Ishikawa (cell line): Measurements from ENCODE around the gene CCL11.

Source experiments
- CEBPB ChIP-seq: IDR thresholded peaks from 2 replicates; pipeline ENCODE4 v1.6.1; 2012
- CREB1 ChIP-seq: IDR thresholded peaks from 2 replicates; pipeline ENCODE4 v1.6.1; 2012; ENCODE audit warnings: low read depth
- EGR1 ChIP-seq: IDR thresholded peaks from 2 replicates; pipeline ENCODE4 v1.6.1; 2012
- EP300 ChIP-seq: IDR thresholded peaks from 2 replicates; pipeline ENCODE4 v1.6.1; 2012; ENCODE audit warnings: borderline replicate concordance
- FOXM1 ChIP-seq: IDR thresholded peaks from 2 replicates; pipeline ENCODE4 v1.6.1; 2012; ENCODE audit warnings: low read depth, borderline replicate concordance
- NFIC ChIP-seq: IDR thresholded peaks from 2 replicates; pipeline ENCODE4 v1.6.1; 2012
- RAD21 ChIP-seq: IDR thresholded peaks from 2 replicates; pipeline ENCODE4 v1.6.1; 2012; ENCODE audit warnings: low read depth
- TAF1 ChIP-seq: IDR thresholded peaks from 2 replicates; pipeline ENCODE4 v1.6.1; 2012; ENCODE audit warnings: low read depth, mild to moderate bottlenecking
- TCF12 ChIP-seq: IDR thresholded peaks from 2 replicates; pipeline ENCODE4 v1.6.1; 2012; ENCODE audit warnings: low read depth
- TEAD4 ChIP-seq: IDR thresholded peaks from 2 replicates; pipeline ENCODE4 v1.6.1; 2012
- YY1 ChIP-seq: IDR thresholded peaks from 2 replicates; pipeline ENCODE4 v1.6.1; 2012; ENCODE audit warnings: low read depth
- ZBTB7A ChIP-seq: IDR thresholded peaks from 2 replicates; pipeline ENCODE4 v1.6.1; 2012; ENCODE audit warnings: low read depth
- TF ChIP-seq, protein P1 (sequence below): IDR thresholded peaks from 2 replicates; pipeline ENCODE4 v1.6.1; 2012
- TF ChIP-seq, protein P2 (sequence below): IDR thresholded peaks from 2 replicates; pipeline ENCODE4 v1.6.1; 2012; ENCODE audit warnings: low read depth, mild to moderate bottlenecking
- TF ChIP-seq, protein P3 (sequence below): IDR thresholded peaks from 2 replicates; pipeline ENCODE4 v1.6.1; 2012

Gene CCL11

DNA sequence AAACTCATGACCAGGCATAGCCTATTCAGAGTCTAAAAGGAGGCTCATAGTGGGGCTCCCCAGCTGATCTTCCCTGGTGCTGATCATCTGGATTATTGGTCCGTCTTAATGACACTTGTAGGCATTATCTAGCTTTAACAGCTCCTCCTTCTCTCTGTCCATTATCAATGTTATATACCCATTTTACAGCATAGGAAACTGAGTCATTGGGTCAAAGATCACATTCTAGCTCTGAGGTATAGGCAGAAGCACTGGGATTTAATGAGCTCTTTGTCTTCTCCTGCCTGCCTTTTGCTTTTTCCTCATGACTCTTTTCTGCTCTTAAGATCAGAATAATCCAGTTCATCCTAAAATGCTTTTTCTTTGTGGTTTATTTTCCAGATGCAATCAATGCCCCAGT is 29.7 kb upstream of the CCL11 start:
- no peak for TF ChIP-seq CREB1
- TF ChIP-seq, protein P1, sequence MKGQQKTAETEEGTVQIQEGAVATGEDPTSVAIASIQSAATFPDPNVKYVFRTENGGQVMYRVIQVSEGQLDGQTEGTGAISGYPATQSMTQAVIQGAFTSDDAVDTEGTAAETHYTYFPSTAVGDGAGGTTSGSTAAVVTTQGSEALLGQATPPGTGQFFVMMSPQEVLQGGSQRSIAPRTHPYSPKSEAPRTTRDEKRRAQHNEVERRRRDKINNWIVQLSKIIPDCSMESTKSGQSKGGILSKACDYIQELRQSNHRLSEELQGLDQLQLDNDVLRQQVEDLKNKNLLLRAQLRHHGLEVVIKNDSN, result no peak
- no peak for TF ChIP-seq EGR1
- no peak for TF ChIP-seq YY1
- TF ChIP-seq EP300, result no peak
- TF ChIP-seq TCF12, result no peak
- TF ChIP-seq FOXM1, result no peak
- TF ChIP-seq, protein P2, sequence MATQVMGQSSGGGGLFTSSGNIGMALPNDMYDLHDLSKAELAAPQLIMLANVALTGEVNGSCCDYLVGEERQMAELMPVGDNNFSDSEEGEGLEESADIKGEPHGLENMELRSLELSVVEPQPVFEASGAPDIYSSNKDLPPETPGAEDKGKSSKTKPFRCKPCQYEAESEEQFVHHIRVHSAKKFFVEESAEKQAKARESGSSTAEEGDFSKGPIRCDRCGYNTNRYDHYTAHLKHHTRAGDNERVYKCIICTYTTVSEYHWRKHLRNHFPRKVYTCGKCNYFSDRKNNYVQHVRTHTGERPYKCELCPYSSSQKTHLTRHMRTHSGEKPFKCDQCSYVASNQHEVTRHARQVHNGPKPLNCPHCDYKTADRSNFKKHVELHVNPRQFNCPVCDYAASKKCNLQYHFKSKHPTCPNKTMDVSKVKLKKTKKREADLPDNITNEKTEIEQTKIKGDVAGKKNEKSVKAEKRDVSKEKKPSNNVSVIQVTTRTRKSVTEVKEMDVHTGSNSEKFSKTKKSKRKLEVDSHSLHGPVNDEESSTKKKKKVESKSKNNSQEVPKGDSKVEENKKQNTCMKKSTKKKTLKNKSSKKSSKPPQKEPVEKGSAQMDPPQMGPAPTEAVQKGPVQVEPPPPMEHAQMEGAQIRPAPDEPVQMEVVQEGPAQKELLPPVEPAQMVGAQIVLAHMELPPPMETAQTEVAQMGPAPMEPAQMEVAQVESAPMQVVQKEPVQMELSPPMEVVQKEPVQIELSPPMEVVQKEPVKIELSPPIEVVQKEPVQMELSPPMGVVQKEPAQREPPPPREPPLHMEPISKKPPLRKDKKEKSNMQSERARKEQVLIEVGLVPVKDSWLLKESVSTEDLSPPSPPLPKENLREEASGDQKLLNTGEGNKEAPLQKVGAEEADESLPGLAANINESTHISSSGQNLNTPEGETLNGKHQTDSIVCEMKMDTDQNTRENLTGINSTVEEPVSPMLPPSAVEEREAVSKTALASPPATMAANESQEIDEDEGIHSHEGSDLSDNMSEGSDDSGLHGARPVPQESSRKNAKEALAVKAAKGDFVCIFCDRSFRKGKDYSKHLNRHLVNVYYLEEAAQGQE, result no peak

DNA sequence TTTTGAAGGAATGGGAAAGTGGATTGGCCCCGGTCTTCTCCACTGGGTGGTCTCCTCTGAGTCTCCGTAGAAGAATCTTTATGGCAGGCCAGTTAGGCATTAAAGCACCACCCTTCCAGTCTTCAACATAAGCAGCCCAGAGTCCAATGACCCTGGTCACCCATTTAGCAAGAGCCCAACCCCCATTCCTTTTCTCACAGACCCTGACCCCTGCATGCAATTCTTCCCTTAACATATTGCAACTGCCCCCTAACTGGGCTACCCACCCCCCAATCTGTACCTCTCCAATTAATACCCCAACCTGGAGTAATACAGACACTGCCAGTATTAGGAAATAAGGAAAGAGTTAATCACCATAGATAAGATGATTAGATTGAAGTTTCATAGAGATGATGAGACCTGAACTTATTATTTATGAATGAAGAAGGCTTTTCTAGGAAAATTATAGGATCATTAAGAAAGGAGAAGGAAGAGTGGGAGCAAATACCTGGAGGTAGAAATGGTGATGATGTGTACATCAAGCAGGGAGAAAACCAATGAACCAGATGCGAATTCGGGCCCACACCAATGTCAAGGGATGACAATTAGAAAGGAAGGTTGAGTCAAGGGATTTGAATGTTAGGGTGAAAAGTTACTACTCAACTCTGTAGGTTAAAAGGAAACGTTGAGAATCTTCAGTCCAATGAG is 28.1 kb upstream of the CCL11 start:
- no peak for TF ChIP-seq RAD21
- TF ChIP-seq EGR1, result no peak
- TF ChIP-seq, protein P3, sequence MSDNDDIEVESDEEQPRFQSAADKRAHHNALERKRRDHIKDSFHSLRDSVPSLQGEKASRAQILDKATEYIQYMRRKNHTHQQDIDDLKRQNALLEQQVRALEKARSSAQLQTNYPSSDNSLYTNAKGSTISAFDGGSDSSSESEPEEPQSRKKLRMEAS, result no peak
- TF ChIP-seq NFIC, result no peak
- TF ChIP-seq TAF1, result no peak
- TF ChIP-seq EP300, result no peak
- TF ChIP-seq ZBTB7A, result no peak
- TF ChIP-seq TEAD4, result no peak
- TF ChIP-seq CEBPB, result no peak
- TF ChIP-seq, protein P2, result no peak
- TF ChIP-seq, protein P1, result no peak
- TF ChIP-seq CREB1, result no peak
- no peak for TF ChIP-seq TCF12
- no peak for TF ChIP-seq YY1

DNA sequence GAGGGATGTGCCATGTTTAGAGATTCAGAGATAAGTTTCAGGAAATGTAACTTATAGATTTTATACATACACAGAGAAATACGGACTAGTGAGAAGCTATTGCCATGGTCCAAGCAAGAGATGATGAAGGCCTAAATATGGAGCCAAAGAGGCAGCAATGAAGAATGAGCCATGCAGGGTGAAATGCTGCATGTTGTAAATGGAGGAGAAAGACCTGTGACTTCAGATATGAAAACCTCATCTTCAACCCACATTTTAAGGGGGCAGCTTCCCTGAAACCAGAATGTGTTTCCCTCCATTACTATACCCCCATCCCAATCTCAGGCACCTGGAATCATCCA is 27.6 kb upstream of the CCL11 start:
- TF ChIP-seq CEBPB (no peak), RAD21 (no peak), FOXM1 (no peak), EP300 (no peak), TEAD4 (no peak), YY1 (no peak), ZBTB7A (no peak)
- TF ChIP-seq, protein P3, result no peak
- TF ChIP-seq, protein P1, result no peak

DNA sequence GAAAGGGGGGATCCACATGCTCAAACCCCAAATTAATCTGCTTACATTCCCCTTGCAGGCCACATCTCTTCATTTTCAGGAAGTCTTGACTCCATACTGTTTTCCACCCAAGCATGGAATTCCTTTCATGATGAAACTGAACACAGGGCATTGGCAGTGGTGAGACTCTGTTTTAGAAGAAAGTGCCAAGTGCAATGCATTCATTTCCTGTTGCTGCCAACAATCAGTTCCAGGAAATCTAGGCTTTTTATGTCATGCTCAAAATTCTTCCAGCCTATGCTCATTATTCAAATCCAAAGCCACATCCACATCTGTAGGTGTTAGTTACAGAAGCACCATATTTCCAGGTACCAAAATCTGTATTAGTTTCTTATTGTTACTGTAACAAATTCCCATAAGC is 26.4 kb upstream of the CCL11 start:
- TF ChIP-seq CEBPB (no peak), FOXM1 (no peak), RAD21 (no peak), EGR1 (no peak), EP300 (no peak), CREB1 (no peak), ZBTB7A (no peak), NFIC (no peak), TCF12 (no peak), TEAD4 (no peak), YY1 (no peak), TAF1 (no peak)
- TF ChIP-seq, protein P1, result no peak
- TF ChIP-seq, protein P2, result no peak
- TF ChIP-seq, protein P3, result no peak
